Nephron (organoid): Measurements from ENCODE around the gene KRI1.
"Not testable (repeated sequence)": the region's sequence is repeated elsewhere in the genome, so short reads cannot be mapped to it uniquely, and the experiment has no call there.

ENCODE experiments used
- H3K27ac Mint-ChIP-seq, 3 experiments: 2 replicates each; pipeline ENCODE4 v1.8.0; 2020; ENCODE audit warnings: mixed read lengths in 3 of 3, mild to moderate bottlenecking in 2 of 3, moderate library complexity in 1 of 3
- H3K27me3 Mint-ChIP-seq: 2 replicates; pipeline ENCODE4 v1.8.0; 2021; ENCODE audit warnings: low read depth, mild to moderate bottlenecking, moderate library complexity, mixed read lengths
- H3K36me3 Mint-ChIP-seq: 2 replicates; pipeline ENCODE4 v1.8.0; 2020; ENCODE audit warnings: low read depth, mixed read lengths
- H3K4me1 Mint-ChIP-seq: 2 replicates; pipeline ENCODE4 v1.8.0; 2020; ENCODE audit warnings: mixed read lengths
- H3K4me3 Mint-ChIP-seq, 3 experiments: 2 replicates each; pipeline ENCODE4 v1.8.0; 2020; ENCODE audit warnings: mild to moderate bottlenecking in 3 of 3, mixed read lengths in 3 of 3, moderate library complexity in 2 of 3
- H3K9me3 Mint-ChIP-seq: 2 replicates; pipeline ENCODE4 v1.8.0; 2020; ENCODE audit warnings: mixed read lengths
- TF ChIP-seq, protein P1 (sequence below), 3 experiments: fragments of 200-600 bp; sonication (generic); IDR thresholded peaks; one replicate each; pipeline ENCODE4 v1.5.0; 2021; ENCODE audit warnings: antibody characterized with exemption in 3 of 3; ENCODE audit not compliant: unreplicated experiment in 3 of 3

The KRI1 gene

DNA sequence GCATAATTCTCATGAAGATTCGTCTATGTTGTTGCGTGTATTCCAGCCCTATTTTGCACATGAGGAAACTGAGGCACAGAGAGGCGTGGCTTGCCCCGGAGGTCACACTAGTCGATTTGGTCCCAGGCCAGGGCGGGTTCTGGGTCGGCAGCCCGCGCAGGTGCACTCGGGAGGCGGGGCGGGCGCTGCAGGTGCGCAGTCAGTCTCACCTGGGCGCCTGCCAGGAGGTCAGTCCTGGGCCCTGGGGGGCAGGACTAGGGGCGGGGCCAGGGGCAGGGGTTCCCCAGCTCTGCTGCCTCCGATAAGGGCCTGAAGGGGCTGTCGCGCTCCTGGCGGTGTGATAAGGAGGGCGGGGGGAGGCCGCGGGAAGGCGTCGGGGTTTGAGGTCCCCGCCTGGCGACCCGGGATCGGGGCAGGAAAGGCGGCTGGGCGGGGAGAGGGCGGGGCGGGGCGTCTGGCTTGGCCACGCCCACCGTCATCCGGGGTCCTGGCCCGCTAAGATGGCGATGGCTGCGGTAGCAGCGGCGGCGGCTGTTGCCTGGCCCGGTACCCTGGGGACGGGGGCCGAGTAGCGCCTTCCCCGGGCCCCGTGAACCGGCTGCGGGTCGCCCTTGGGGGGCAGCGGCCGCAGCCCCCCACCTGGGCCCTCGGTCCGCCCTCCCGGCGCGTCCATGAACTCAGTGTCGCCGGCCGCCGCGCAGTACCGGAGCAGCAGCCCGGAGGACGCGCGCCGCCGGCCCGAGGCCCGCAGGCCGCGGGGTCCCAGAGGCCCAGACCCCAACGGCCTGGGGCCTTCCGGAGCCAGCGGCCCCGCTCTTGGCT lies 22.2 kb downstream of the KRI1 start, which contains the start of gene ATG4D:
TSS of gene ATG4D (plus strand) at position 485 of the 822 bp plus-strand sequence. CDS start at position 672, 187 bp downstream.
- Mint-ChIP-seq H3K9me3 (no peaks in the 10 kb centered on the region), H3K4me3 (peak within 1 kb of the TSS; percentile 90 to 95 (median 94)), H3K27me3 (no peaks in the 10 kb centered on the region), H3K36me3 (peaks cover 9% of the 10 kb centered on the region), H3K4me1 (peaks cover 5% of the 10 kb centered on the region), H3K27ac (peak within 1 kb of the TSS; percentile 35 to 76 (median 68))
- TF ChIP-seq, protein P1, sequence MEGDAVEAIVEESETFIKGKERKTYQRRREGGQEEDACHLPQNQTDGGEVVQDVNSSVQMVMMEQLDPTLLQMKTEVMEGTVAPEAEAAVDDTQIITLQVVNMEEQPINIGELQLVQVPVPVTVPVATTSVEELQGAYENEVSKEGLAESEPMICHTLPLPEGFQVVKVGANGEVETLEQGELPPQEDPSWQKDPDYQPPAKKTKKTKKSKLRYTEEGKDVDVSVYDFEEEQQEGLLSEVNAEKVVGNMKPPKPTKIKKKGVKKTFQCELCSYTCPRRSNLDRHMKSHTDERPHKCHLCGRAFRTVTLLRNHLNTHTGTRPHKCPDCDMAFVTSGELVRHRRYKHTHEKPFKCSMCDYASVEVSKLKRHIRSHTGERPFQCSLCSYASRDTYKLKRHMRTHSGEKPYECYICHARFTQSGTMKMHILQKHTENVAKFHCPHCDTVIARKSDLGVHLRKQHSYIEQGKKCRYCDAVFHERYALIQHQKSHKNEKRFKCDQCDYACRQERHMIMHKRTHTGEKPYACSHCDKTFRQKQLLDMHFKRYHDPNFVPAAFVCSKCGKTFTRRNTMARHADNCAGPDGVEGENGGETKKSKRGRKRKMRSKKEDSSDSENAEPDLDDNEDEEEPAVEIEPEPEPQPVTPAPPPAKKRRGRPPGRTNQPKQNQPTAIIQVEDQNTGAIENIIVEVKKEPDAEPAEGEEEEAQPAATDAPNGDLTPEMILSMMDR (IDR thresholded peaks at IDR 0.05; ENCODE audit: unreplicated experiment in 3 of 3): no peak

DNA sequence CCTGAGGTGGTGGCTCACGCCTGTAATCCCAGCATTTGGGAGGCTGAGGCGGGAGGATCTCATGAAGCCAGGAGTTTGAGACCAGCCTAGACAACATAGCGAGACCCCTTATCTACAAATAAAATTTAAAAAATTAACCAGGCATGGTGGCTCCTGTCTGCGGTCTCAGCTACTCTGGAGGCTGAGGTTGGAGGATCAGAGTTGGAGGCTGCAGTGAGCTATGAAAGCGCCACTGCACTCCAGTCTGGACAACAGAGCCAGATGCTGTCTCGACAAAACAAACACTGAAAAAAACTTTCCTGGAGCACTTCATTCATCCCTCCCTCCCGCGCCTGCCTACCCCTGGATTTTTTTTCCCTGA lies 22.8 kb downstream of the KRI1 start:
- Mint-ChIP-seq H3K36me3 (peaks cover 3% of the 10 kb centered on the region), H3K9me3 (no peaks in the 10 kb centered on the region), H3K4me3 (peak overlapping the region; percentile 73 to 89 (median 88))

DNA sequence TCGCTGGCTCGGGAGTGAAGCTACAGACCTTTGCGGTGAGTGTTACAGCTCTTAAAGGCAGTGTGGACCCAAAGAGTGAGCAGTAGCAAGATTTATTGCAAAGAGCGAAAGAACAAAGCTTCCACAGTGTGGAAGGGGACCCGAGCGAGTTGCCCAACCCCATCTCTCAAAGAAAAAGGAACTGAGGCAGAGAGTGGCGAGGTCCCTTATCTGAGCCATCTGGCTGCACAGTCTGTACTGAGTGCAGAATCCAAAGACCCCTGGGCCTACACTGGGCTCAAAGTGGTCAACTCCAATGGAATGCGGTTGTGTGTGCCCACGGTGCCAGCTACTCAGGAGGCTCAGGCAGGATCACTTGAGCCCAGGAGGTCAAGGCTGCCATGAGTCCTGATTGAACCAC lies 26.8 kb downstream of the KRI1 start:
- H3K9me3 Mint-ChIP-seq, H3K27ac Mint-ChIP-seq, H3K27me3 Mint-ChIP-seq, H3K4me1 Mint-ChIP-seq, H3K36me3 Mint-ChIP-seq: not testable (repeated sequence)
- H3K4me3 Mint-ChIP-seq: peak overlapping the region in 1 of 3 experiments; percentile 14

More for the DNA sequence above, 22.8 kb downstream of the KRI1 start:
- TF ChIP-seq, protein P1 (IDR thresholded peaks at IDR 0.05; ENCODE audit: unreplicated experiment in 3 of 3): no peak
- H3K4me1 Mint-ChIP-seq: peaks cover 5% of the 10 kb centered on the region
- no peaks in the 10 kb centered on the region for H3K27me3 Mint-ChIP-seq
- peak overlapping the region; percentile 35 to 68 (median 50) for H3K27ac Mint-ChIP-seq

DNA sequence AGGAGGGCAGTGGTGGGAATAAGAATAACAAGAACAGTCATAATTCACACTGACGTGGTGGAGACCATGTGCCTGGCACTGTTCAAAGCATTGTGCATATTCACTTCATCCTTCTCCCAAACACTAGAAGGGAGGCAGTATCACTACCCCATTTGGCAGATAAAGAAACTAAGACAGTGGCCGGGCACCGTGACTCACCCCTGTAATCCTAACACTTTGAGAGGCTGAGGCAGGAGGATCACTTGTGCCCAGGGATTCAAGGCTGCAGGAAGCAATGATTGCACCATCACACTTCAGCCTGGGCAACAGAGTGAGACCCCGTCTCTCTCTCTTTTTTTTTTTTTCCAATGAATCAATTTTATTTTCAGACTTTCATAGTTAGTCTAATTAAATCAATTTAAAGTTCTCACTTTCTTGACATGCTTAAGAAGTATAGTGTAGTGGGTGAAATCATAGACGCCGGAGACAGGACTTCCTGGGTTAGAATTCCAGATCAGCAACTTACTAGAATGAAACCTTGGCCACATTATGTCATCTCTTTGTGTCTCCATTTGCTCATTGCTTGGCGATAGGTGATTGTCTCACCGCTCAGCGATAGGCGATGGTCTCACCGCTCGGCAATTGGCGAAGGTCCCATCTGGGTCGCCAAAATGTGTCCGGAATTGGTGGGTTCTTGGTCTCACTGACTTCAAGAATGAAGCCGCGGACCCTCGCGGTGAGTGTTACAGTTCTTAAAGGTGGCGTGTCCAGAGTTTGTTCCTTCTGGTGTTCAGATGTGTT lies 27.4 kb downstream of the KRI1 start:
- Mint-ChIP-seq H3K4me1 (peaks cover 5% of the 10 kb centered on the region), H3K27ac (no peak overlapping the region), H3K27me3 (no peaks in the 10 kb centered on the region), H3K4me3 (peak overlapping the region in 1 of 3 experiments; percentile 14), H3K36me3 (no peaks in the 10 kb centered on the region), H3K9me3 (no peaks in the 10 kb centered on the region)
- TF ChIP-seq, protein P1 (IDR thresholded peaks at IDR 0.05; ENCODE audit: unreplicated experiment in 3 of 3): no peak

DNA sequence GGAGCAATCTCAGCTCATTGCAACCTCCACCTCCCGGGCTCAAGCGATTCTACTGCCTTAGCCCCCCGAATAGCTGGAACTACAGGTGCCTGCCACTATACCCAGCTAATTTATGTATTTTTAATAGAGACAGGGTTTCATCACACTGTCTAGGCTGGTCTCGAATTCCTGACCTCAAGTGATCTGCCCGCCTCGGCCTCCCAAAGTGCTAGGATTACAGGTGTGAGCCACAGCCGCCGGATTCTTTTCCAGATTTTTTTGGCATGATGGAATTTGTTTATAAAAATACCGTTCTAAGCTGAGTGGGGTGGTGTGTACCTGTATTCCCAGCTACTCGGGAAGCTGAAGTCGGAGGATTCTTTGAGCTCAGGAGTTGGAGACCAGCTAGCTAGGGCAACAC lies 28.1 kb downstream of the KRI1 start:
- no peaks in the 10 kb centered on the region for H3K36me3 Mint-ChIP-seq
- no peak overlapping the region for H3K4me3 Mint-ChIP-seq
- H3K27ac Mint-ChIP-seq: no peak overlapping the region
- TF ChIP-seq, protein P1 (IDR thresholded peaks at IDR 0.05; ENCODE audit: unreplicated experiment in 3 of 3): no peak
- H3K4me1 Mint-ChIP-seq: peaks cover 6% of the 10 kb centered on the region
- H3K27me3 Mint-ChIP-seq: no peaks in the 10 kb centered on the region
- no peaks in the 10 kb centered on the region for H3K9me3 Mint-ChIP-seq

DNA sequence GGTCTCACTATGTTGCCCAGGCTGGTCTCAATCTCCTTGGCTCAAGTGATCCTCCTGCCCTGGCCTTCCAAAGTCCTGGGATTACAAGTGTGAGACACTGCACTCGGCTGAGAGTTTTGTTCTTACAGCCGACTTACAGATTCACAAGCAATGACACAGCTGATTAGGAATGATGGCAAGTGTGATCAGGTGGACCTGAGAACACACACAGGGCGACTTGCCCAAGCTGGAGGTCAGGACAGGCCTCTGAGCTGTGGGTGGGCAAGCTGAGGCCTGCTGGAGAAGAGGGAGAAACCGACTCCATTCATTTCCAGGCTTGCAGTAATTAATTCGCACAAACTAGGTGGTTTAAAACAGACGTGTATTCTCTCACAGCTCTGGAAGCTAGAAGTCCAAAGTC lies 30.2 kb downstream of the KRI1 start:
- Mint-ChIP-seq H3K36me3 (no peaks in the 10 kb centered on the region), H3K9me3 (peaks cover 3% of the 10 kb centered on the region), H3K27ac (no peak overlapping the region), H3K4me1 (peaks cover 6% of the 10 kb centered on the region), H3K4me3 (no peak overlapping the region), H3K27me3 (no peaks in the 10 kb centered on the region)
- TF ChIP-seq, protein P1 (IDR thresholded peaks at IDR 0.05; ENCODE audit: unreplicated experiment in 3 of 3): no peak
